HepG2 (cell line): ENCODE results near the gene LOC128125822.

Source experiments
- ATAC-seq: fragments of 200-7000 bp; cut with Tn5 transposase; 3 replicates; pipeline ENCODE4 v1.9.1; 2020; ENCODE audit warnings: mild to moderate bottlenecking, moderate library complexity
- BruUV-seq: library from RNA; stranded (reverse); fragments of 400-500 nt; replicated peaks from 2 replicates; lab custom pipeline; 2021; lab: Mats Ljungman, UMichigan
- CTCF ChIA-PET: fragments of 300-600 bp; formaldehyde crosslinking; extraction: SDS; loops from one replicate; lab custom pipeline; 2021; ENCODE audit warnings: low total read pairs, inconsistent platforms, low intra/inter-chr PET ratio; lab: Yijun Ruan, JAX
- POLR2A ChIA-PET: fragments of 350-600 bp; sonication (Branson Sonifier 250); formaldehyde crosslinking; loops from one replicate; lab custom pipeline; 2020; ENCODE audit warnings: antibody characterized with exemption, inconsistent platforms; lab: Yijun Ruan, JAX
- DNase-seq: peaks from one replicate; pipeline ENCODE4 v3.0.0-alpha.2; 2015; ENCODE audit warnings: low spot score
- FAIRE-seq: peaks from 3 replicates; lab custom pipeline; 2011; peaks lifted over from hg19 to GRCh38; lab: Jason Lieb, UNC
- H2AFZ ChIP-seq: one replicate; pipeline ENCODE4 v1.6.1; 2011; ENCODE audit warnings: low read length, inconsistent platforms
- H3K27ac ChIP-seq: fragments of 300-600 bp; 3 replicates; pipeline ENCODE4 v1.8.0; 2011; ENCODE audit warnings: mixed run types, mild to moderate bottlenecking, mixed read lengths, low read length, inconsistent platforms; ENCODE audit not compliant: insufficient read depth; ENCODE audit errors: extremely low read length
- H3K27me3 ChIP-seq, 2 experiments: fragments of 200-600 bp in 1 of 2; 2 replicates in 1 of 2; 3 replicates in 1 of 2; pipeline versions ENCODE4 v1.6.0 to v1.8.0; 2011; ENCODE audit warnings: low read length in 2 of 2, mild to moderate bottlenecking in 2 of 2, moderate library complexity in 2 of 2, inconsistent platforms in 1 of 2; ENCODE audit not compliant: insufficient read depth in 2 of 2, control insufficient read depth in 1 of 2
- H3K36me3 ChIP-seq, 2 experiments: fragments of 200-600 bp in 1 of 2; replicated peaks in 1 of 2; 2 replicates in 1 of 2; 3 replicates in 1 of 2; pipeline versions ENCODE4 v1.5.1 to v1.8.0; 2011; ENCODE audit warnings: low read length in 2 of 2, inconsistent platforms in 1 of 2; ENCODE audit not compliant: insufficient read depth in 2 of 2, control insufficient read depth in 1 of 2
- H3K4me1 ChIP-seq: 2 replicates; pipeline ENCODE4 v1.5.1; 2012; ENCODE audit warnings: low read length, inconsistent platforms; ENCODE audit not compliant: insufficient read depth
- H3K4me2 ChIP-seq: 2 replicates; pipeline ENCODE4 v1.6.0; 2011; ENCODE audit warnings: low read depth, low read length, inconsistent platforms
- H3K4me3 ChIP-seq, 3 experiments: fragments of 200-600 bp in 1 of 3; sonication (generic), shearing (Covaris generic) in 1 of 3; replicated peaks in 1 of 3; 2 replicates each; pipeline ENCODE4 v1.5.1; 2011 to 2016; ENCODE audit warnings: low read length in 3 of 3, inconsistent platforms in 2 of 3, low read depth in 2 of 3, mild to moderate bottlenecking in 2 of 3, control low read depth in 1 of 3, mixed read lengths in 1 of 3; ENCODE audit not compliant: insufficient read depth in 1 of 3
- H3K79me2 ChIP-seq: one replicate; pipeline ENCODE4 v1.6.1; 2011; ENCODE audit warnings: low read length, inconsistent platforms; ENCODE audit not compliant: insufficient read depth
- H3K9ac ChIP-seq: 2 replicates; pipeline ENCODE4 v1.6.0; 2011; ENCODE audit warnings: mild to moderate bottlenecking, low read depth, low read length, inconsistent platforms; ENCODE audit not compliant: insufficient read depth
- H3K9me3 ChIP-seq: 2 replicates; pipeline ENCODE4 v1.5.1; 2012; ENCODE audit warnings: mild to moderate bottlenecking, low read length
- H4K20me1 ChIP-seq: 2 replicates; pipeline ENCODE4 v1.6.0; 2011; ENCODE audit warnings: inconsistent platforms, mild to moderate bottlenecking, low read length, moderate library complexity; ENCODE audit not compliant: insufficient read depth
- AGO2 ChIP-seq: fragments of 200-400 bp; formaldehyde crosslinking; optimal IDR thresholded peaks from 2 replicates; pipeline ENCODE3; 2017; ENCODE audit warnings: mild to moderate bottlenecking, low read depth, low read length, moderate library complexity
- KDM2A ChIP-seq: sonication (generic); formaldehyde crosslinking; IDR thresholded peaks from 2 replicates; pipeline ENCODE4 v1.4.0; 2020; ENCODE audit warnings: low read depth, missing genetic modification reagents, borderline replicate concordance
- KLF11 ChIP-seq: IDR thresholded peaks from 2 replicates; pipeline ENCODE4 v1.6.1; 2016; ENCODE audit warnings: missing compliant biosample characterization
- MIXL1 ChIP-seq: IDR thresholded peaks from 2 replicates; pipeline ENCODE4 v1.6.1; 2016
- POLR2G ChIP-seq: fragments of 200-400 bp; formaldehyde crosslinking; IDR thresholded peaks from 2 replicates; pipeline ENCODE4 v1.6.1; 2018; ENCODE audit warnings: mild to moderate bottlenecking, low read depth, low read length, moderate library complexity
- RBM22 ChIP-seq: fragments of 200-400 bp; formaldehyde crosslinking; optimal IDR thresholded peaks from 2 replicates; pipeline ENCODE3; 2017; ENCODE audit warnings: mild to moderate bottlenecking, low read length, moderate library complexity
- SNAPC4 ChIP-seq: sonication (generic); formaldehyde crosslinking; IDR thresholded peaks from 2 replicates; pipeline ENCODE4 v1.4.0; 2020; ENCODE audit warnings: mild to moderate bottlenecking, missing genetic modification reagents
- SOX6 ChIP-seq, 2 experiments: fragments of 450-650 bp in 1 of 2; sonication (generic) in 1 of 2; formaldehyde crosslinking in 1 of 2; IDR thresholded peaks; 2 replicates each; pipeline versions ENCODE4 v1.4.0 to v1.6.1; 2017 to 2020; ENCODE audit warnings: antibody characterized with exemption in 1 of 2, mild to moderate bottlenecking in 1 of 2, missing genetic modification reagents in 1 of 2
- ZBTB33 ChIP-seq: sonication (generic); formaldehyde crosslinking; IDR thresholded peaks from 2 replicates; pipeline ENCODE4 v1.4.0; 2020; ENCODE audit warnings: missing genetic modification reagents
- ZMYM4 ChIP-seq: sonication (generic); formaldehyde crosslinking; IDR thresholded peaks from 2 replicates; pipeline ENCODE4 v1.8.1; 2023; ENCODE audit warnings: mild to moderate bottlenecking, missing genetic modification reagents
- ZNF460 ChIP-seq: sonication (generic); formaldehyde crosslinking; IDR thresholded peaks from 2 replicates; pipeline ENCODE4 v1.5.1; 2020; ENCODE audit warnings: missing genetic modification reagents, mild to moderate bottlenecking, borderline replicate concordance
- ZNF564 ChIP-seq: sonication (generic); formaldehyde crosslinking; IDR thresholded peaks from 2 replicates; pipeline ENCODE4 v1.8.1; 2023; ENCODE audit warnings: mild to moderate bottlenecking, missing genetic modification reagents
- WGBS: methylation state at CpG from one replicate; pipeline ENCODE4 v1.1.6; 2017; ENCODE audit warnings: low lambda C conversion rate; 5-methylcytosine and 5-hydroxymethylcytosine counted together
- in situ Hi-C: cut with HindIII; loops from 2 replicates; pipeline ENCODE4 v1.10.0; 2017; ENCODE audit warnings: low pct_unique_long_range_greater_than_20kb; ENCODE audit not compliant: extremely low pct_ligation_motif_present
- intact Hi-C: fragments of 100-400 bp; cut with micrococcal nuclease; formaldehyde crosslinking; loops from one replicate; pipeline ENCODE4 v1.10.0; 2022; ENCODE audit not compliant: unreplicated experiment

LOC128125822 gene

GRCh38 chr6:63584566-63584965, 12.3 kb downstream of the LOC128125822 start:
- Histone ChIP-seq H3K9ac (no peak overlapping the region), H3K27me3 (no peaks in the 10 kb centered on the region), H3K9me3 (no peaks in the 10 kb centered on the region), H4K20me1 (peaks cover 25% of the 10 kb centered on the region), H2AFZ (no peak overlapping the region), H3K79me2 (no peaks in the 10 kb centered on the region), H3K36me3 (peaks cover 4 to 19% of the 10 kb centered on the region in 2 experiments), H3K4me1 (peaks cover 13% of the 10 kb centered on the region), H3K4me3 (no peak overlapping the region), H3K4me2 (no peak overlapping the region), H3K27ac (no peak overlapping the region)
- DNase-seq (no peak), ATAC-seq (peak; percentile 36), FAIRE-seq (no peak)
- in situ Hi-C loops (no loop called here), intact Hi-C loops (no loop called here)
- no TSS peak for BruUV-seq
- ChIA-PET CTCF (no interaction called here), POLR2A (interaction anchor here (1.1 to 3.1 kb wide), 8 partner anchors 11 to 233 kb away, joined by 3 to 12 read pairs (median 6); no protein-coding TSS in a partner anchor)
- WGBS = 93% methylated on average over 8 of the region's 8 CpGs
- TF ChIP-seq AGO2 (peak; percentile 14), ZNF460 (CRISPR knock-in tag) (peak; percentile 82; the same call in 1 of the 2 replicates), POLR2G (peak; percentile 46), SOX6 (IDR thresholded peaks at IDR 0.05) (no peak), SOX6 (CRISPR knock-in tag; IDR thresholded peaks at IDR 0.05) (peak; percentile 26; the same call in 1 of the 2 replicates), ZBTB33 (peak; percentile 55; the same call in 1 of the 2 replicates), ZMYM4 (CRISPR knock-in tag) (0 out of 2 replicates have a peak, but pooled peaks have one; percentile 16), SNAPC4 (CRISPR knock-in tag) (no peak), KDM2A (CRISPR knock-in tag) (0 out of 2 replicates have a peak, but pooled peaks have one; percentile 35), KLF11 (CRISPR knock-in tag) (no peak), MIXL1 (0 out of 2 replicates have a peak, but pooled peaks have one; percentile 2), RBM22 (peak; percentile 15), ZNF564 (CRISPR knock-in tag) (no peak)
